Brain microvascular endothelial cell (primary cell): ENCODE results near the gene DDX17.

ENCODE experiments used
- DNase-seq: peaks from one replicate; pipeline ENCODE4 v3.0.0-alpha.2; 2020
- H3K27ac ChIP-seq: fragments of 250-450 bp; sonication (Bioruptor Pico); 2 replicates; pipeline ENCODE4 v1.5.1; 2020; ENCODE audit warnings: mild to moderate bottlenecking, moderate library complexity
- H3K27me3 ChIP-seq: fragments of 250-450 bp; sonication (Bioruptor Pico); replicated peaks from 2 replicates; pipeline ENCODE4 v1.5.1; 2020; ENCODE audit warnings: mild to moderate bottlenecking
- H3K36me3 ChIP-seq: fragments of 250-450 bp; sonication (Bioruptor Pico); replicated peaks from 2 replicates; pipeline ENCODE4 v1.5.1; 2020; ENCODE audit warnings: mild to moderate bottlenecking
- H3K4me3 ChIP-seq: 2 replicates; pipeline ENCODE4 v1.5.1; 2011; ENCODE audit warnings: low read depth, mild to moderate bottlenecking, control low read depth, low read length, moderate library complexity
- CTCF ChIP-seq: IDR thresholded peaks from 2 replicates; pipeline ENCODE4 v1.5.1; 2011; ENCODE audit warnings: low read depth, mild to moderate bottlenecking, moderate library complexity, low read length, control low read depth, inconsistent platforms; ENCODE audit errors: missing control alignments
- in situ Hi-C: cut with HindIII; loops from 2 replicates; pipeline ENCODE4 v1.10.0; 2017; ENCODE audit warnings: low sequenced_read_pairs, low pct_ligation_motif_present

The DDX17 gene

GRCh38 chr22:38460426-38460840 is 45.7 kb downstream of the DDX17 start:
- in situ Hi-C loops: no loop called here
- H3K27me3 ChIP-seq: peaks cover 29% of the 10 kb centered on the region
- no peak for TF ChIP-seq CTCF
- no peak overlapping the region for H3K27ac ChIP-seq
- no peaks in the 10 kb centered on the region for H3K36me3 ChIP-seq
- no peak overlapping the region for H3K4me3 ChIP-seq
- no peak for DNase-seq

- TF ChIP-seq CTCF: no peak
- H3K27me3 ChIP-seq: peaks cover 58% of the 10 kb centered on the region
- in situ Hi-C loops: no loop called here
Measured at GRCh38 chr22:38456841-38457699, 49.0 kb downstream of the DDX17 start.

DNA sequence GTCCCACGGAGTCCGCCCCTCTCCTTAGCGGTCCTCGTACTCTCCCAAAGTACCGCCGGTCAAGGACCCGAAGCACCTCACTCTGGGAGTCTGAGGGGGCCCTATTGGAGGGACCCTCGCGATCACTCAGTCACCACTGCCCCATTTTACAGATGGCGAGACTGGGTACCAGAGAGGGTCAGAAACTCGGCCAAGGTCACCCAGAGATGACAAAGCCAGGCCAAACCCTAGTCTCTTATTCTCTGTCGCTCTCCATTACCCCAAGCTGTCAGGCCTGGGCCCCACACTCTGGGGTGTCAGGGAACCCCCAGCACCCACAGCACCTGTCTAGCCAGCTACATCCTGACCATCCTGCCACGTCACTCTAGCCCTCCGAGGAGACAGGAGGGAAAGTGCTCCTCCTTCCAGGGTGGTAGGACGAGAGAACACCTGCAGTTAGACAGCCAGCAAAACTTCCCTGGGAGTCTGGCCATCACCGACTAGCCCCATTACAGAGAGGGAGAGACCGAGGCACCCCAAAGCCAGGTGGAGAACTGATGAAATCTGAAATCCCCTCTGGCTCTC is 49.8 kb downstream of the DDX17 start:
- DNase-seq: no peak
- Histone ChIP-seq H3K27me3 (peaks cover 62% of the 10 kb centered on the region), H3K36me3 (no peaks in the 10 kb centered on the region), H3K4me3 (no peak overlapping the region), H3K27ac (no peak overlapping the region)
- no peak for TF ChIP-seq CTCF
- in situ Hi-C loops: no loop called here

More at GRCh38 chr22:38456841-38457699, 49.0 kb downstream of the DDX17 start:
- Histone ChIP-seq H3K36me3 (no peaks in the 10 kb centered on the region), H3K27ac (no peak overlapping the region), H3K4me3 (no peak overlapping the region)
- DNase-seq: no peak

DNA sequence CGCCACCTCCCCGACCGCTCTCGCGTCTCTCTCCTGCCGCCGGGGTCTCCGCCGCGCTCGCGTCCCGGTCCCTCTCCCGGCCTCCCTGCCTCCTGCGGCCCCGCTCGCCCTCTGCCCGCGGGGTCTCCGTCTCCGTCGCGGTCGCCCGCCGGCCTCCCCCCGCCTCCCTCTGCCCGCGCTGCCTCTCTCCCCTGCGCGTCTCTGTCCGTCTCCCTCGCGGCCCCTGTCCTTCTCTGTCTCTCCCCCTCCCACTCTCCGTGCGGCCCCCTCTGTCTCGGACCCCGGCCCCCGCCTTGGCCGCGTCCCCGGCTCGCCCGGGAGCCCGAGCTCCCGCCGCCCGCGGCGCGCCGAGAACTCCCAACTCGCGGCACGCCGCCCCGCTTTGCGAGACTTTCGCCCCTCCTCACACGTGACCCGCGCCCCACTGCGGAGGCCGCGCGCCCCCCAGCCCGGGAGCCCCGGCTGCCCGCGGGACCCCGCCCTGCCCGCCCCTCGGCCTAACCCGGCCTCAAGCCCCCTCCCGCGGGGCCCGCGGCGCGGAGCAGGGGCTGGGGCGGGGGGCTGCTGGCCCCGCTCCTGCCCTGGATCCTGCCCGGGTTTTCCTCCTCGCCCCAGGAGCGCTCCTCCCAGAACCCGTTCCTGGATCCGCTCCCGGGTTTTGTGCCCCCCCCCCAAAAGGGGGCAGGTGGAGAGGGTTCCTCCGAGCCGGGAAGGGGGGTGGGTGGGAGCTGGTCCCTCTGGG is 50.4 kb downstream of the DDX17 start:
- H3K4me3 ChIP-seq: peak overlapping the region; percentile 30
- peaks cover 60% of the 10 kb centered on the region for H3K27me3 ChIP-seq
- TF ChIP-seq CTCF: no peak
- no peak overlapping the region for H3K27ac ChIP-seq
- no peaks in the 10 kb centered on the region for H3K36me3 ChIP-seq
- in situ Hi-C loops: no loop called here
- DNase-seq: no peak

DNA sequence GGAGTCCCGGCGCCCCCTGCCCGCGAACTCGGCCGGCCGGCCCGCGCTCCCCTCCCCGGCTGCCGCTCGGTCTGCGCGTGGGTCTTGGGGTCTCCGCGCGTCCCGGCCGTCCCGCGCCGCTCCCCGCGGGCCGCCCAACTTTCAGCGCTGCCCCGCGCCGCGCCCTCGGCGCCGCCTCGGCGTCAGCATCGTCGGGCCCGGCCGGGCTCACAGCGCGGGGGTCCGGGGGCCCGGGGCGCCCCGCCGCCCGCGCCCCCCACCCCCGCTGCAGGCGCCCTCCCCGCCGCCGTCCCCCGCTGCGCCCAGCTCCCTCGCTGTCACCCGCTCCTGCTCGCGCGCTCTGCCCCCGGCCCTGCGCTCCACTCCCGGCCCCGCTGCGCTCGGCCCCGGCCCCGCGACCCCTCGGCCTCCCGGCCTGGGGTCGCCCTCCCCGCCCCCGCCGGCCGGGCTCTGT is 51.0 kb downstream of the DDX17 start, which contains the start of gene KCNJ4:
TSS of gene KCNJ4 (minus strand) at position 124 of the 454 bp plus-strand sequence. CDS start 27,067 bp downstream, outside the sequence.
- peaks cover 62% of the 10 kb centered on the region for H3K27me3 ChIP-seq

More for the DNA sequence above, 51.0 kb downstream of the DDX17 start, which contains the start of gene KCNJ4:
- no peak for DNase-seq
- in situ Hi-C loops: no loop called here
- no peak for TF ChIP-seq CTCF
- Histone ChIP-seq H3K36me3 (no peaks in the 10 kb centered on the region), H3K27ac (no peak within 1 kb of the TSS), H3K4me3 (peak within 1 kb of the TSS; percentile 30)
